HG03175 (cell line): Measurements from ENCODE around the gene PTDSS2.
"Not testable (repeated sequence)": the region's sequence is repeated elsewhere in the genome, so short reads cannot be mapped to it uniquely, and the experiment has no call there.

Source experiments
- ATAC-seq: cut with Tn5 transposase; IDR thresholded peaks from one replicate; pipeline ENCODE4 v1.9.1; 2021; ENCODE audit warnings: mild to moderate bottlenecking, moderate library complexity; ENCODE audit not compliant: unreplicated experiment

PTDSS2 gene

GRCh38 chr11:429931-430456 is 20.1 kb upstream of the PTDSS2 start:
- ATAC-seq: no peak

DNA sequence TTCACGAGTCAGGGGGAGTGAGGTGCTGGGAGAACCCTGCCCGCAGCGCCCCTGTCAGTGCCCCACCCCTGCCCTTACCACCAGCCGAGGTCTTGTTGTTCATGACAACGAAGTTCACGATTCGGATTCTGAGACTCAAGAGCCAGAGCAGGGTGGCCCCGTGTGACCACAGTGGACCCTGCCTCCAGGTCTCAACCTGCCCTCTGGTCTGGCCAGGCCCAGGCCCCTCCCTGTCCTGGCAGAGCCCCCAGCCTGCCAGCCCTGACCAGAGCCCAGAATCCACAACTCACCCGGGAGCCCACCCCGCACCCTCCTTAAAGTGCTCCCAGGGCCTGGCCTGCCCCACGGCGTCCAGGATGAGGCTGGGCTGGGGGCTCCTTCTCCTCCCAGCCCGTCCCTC is 18.2 kb upstream of the PTDSS2 start:
- no peak for ATAC-seq

DNA sequence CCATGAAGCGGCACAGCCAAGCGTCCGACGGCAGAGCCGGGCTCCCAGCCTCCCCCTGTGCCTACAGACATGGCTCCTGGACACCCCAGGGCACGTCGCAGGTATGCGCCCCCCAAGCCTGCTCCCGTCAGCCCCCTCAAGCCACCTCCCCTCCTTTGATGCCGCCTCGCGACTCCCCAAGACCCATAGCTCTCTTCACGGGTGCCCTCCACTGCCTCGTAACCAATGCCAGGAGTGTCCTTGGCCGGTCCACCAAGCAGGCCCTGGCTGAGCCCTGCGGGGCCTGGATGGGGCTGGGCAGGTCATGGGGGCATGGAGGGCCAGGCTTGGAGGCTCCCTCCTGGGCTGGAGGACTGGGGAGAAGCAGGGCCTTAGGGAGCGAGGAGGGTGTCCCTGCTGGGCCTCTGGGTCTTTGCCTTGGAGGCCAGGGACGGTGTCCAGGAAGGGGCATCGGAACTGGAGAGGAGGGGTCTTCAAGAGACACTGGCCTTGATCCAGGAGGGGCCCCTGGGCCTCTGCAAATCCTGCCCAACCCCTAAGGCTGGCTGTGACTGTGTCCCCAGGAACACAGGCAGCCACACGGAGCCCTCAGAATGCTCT is 17.5 kb upstream of the PTDSS2 start:
- no peak for ATAC-seq

DNA sequence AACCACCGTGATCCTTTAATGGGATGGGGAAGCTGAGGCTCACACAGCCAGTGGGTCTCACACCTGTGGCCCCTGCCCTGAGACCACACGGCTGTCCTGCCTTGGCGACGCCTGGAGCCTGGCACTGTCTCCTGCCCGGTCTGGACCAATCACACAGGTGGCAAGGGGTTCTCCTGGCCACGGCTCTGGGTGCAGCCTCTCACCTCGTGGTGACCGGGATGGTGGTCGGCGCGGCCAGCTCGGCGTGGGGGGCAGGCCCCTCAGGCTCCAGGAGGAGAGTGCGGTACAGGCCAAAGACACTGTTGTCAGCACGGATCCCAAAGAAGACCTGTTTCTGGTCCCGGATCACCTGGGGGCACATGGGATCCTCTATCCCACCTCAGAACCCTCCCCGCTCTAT is 17.0 kb upstream of the PTDSS2 start:
- ATAC-seq: no peak

DNA sequence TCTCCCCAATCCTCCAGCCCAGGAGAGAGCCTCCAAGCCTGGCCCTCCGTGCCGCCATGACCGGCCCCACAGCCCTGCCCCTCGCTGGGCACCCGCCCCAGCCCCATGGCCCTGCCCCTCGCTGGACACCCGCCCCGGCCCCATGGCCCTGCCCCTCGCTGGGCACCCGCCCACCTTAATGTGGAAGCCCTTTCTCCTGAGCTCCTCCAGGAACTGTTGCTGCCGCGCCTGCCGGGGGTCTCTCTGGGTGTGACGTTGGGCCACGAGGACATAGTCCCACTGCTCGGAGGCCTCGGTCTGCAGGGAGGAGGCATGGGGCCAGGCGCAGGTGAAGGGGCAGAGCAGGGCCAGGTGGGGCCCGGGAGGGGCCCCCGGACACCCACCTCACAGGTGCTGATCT is 16.4 kb upstream of the PTDSS2 start:
- no peak for ATAC-seq

DNA sequence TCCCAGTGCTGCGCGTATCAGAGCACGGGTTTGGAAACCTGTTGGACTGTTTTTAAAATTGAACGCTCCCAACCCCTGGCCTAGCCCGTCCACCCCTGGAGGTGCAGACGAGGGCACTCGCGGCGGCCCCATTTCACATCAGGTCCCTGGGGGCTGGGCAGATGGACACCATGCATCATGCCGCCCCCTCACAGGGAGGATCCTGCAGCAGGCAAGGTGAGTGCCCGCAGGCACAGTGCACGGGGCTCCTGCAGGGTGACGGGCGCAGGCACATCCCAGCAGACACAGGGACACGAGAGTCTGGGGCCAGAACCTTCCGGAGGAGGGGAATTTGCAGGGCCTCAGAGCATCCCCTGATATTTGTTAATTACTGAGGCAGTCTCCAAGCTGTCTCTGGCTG is 15.6 kb upstream of the PTDSS2 start:
- ATAC-seq: no peak

DNA sequence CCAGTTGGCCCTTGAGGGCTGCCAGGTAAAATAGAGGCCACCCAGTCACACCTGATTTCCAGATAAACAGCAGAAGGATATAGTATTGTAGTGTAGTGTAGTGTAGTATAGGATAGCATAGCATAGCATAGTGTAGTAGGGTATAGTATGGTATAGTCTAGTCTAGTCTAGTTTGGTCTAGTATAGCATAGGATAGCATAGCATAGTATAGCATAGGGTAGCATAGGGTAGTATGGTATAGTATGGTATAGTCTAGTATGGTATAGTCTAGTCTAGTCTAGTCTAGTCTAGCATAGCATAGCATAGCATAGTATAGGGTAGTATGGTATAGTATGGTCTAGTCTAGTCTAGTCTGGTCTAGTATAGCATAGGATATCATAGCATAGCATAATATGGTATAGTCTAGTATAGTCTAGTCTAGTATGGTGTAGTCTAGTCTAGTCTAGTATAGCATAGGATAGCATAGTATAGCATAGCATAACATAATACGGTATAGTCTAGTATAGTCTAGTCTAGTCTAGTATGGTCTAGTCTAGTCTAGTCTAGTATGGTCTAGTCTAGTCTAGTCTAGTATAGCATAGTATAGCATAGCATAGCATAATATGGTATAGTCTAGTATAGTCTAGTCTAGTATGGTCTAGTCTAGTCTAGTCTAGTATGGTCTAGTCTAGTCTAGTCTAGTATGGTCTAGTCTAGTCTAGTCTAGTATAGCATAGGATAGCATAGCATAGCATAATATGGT is 14.9 kb upstream of the PTDSS2 start:
- not testable (repeated sequence) for ATAC-seq

DNA sequence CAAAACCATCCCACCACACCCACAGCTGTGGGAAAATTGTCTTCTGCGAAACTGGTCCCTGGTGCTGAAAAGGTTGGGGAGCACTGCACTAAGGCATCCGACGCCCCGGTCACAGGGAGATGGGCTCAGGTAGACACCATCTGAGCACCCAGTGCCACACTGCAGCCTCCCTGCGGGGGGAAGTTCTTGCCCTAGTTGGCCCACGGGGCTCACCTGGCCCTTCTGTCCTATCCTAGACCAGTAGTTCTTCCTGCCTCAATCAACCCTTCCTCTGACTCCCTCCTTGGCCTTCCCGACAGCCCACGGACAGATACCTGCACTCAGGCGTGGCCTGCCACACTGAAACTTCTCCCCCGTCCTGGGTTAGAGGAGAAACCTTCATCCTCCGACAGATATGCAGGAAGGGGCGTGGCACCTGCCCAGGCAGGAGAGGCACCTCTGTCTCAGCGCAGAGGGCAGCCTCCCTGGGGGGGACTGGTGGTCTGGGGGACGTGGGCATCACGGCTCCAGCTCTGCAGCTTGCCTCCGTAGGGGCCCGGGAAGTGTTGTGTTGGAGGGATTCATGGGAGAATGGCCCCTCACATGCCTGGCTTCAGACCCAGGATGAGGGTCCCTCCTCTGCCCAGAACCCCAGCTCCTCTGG is 12.7 kb upstream of the PTDSS2 start:
- no peak for ATAC-seq

DNA sequence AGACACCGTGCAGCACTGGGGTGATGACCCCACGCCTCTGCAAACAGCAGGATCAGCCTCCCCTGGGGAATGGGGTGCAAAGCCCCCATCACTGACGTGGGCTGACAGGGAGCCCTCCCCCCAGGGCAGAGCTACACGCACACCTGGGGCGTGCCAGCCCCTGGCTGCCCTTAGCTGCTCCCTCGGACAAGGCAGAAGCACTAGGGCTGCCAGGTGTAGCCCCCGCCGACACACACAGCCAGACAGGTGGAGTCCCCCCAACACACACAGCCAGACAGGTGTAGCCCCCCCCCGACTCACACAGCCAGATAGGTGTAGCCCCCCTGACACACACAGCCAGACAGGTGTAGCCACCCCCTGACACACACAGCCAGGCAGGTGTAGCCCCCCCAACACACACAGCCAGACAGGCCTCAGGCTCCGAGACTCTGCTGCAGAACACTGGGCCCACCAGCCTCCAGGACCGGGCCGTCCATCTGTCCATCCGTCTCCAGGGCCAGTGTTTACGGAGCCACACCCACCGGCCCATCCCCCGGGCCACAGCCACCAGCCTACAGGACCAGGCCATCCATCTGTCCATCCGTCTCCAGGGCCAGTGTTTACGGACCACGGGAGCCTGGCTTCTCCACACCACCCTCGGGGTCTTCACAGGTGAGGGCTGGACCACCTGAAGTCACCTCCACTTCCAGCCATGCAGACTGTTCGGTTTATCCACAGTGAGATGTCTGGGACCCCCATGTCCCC is 11.8 kb upstream of the PTDSS2 start:
- no peak for ATAC-seq

GRCh38 chr11:439315-440064 is 10.6 kb upstream of the PTDSS2 start:
- no peak for ATAC-seq

- no peak for ATAC-seq
Observed at GRCh38 chr11:440065-441042, 9.7 kb upstream of the PTDSS2 start.

- no peak for ATAC-seq
Observed at GRCh38 chr11:441043-441417, 9.0 kb upstream of the PTDSS2 start.

GRCh38 chr11:441418-442274 is 8.4 kb upstream of the PTDSS2 start, which contains the start of gene ANO9:
Gene ANO9 (minus strand): TSS chr11:442011. CDS start chr11:441926, 85 bp downstream.
- ATAC-seq: no peak

DNA sequence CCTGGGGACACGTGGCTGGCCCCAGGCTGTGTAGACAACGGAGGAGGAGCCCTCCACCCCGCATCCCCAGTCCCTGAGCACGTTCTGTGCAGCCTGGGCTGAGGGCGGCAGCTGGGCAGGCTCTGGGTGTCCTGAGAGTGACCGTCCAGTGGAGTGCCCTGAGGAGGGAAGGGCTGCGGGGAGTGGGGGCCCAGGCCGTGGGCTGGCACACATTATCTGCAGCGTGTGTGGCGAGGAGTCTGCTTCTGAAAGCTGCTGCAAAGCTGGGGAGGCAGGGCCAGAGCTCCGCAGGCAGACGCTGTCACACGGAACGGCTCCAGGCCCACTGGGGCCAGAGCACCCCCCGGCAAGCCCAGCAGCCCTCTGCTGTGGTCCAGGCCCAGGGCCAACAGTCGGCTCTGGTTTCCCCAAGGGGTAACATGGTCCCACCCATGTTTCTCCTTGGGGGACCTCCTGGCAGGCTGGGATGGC is 7.4 kb upstream of the PTDSS2 start:
- ATAC-seq: no peak

GRCh38 chr11:443542-444199 is 6.4 kb upstream of the PTDSS2 start:
- ATAC-seq: no peak

DNA sequence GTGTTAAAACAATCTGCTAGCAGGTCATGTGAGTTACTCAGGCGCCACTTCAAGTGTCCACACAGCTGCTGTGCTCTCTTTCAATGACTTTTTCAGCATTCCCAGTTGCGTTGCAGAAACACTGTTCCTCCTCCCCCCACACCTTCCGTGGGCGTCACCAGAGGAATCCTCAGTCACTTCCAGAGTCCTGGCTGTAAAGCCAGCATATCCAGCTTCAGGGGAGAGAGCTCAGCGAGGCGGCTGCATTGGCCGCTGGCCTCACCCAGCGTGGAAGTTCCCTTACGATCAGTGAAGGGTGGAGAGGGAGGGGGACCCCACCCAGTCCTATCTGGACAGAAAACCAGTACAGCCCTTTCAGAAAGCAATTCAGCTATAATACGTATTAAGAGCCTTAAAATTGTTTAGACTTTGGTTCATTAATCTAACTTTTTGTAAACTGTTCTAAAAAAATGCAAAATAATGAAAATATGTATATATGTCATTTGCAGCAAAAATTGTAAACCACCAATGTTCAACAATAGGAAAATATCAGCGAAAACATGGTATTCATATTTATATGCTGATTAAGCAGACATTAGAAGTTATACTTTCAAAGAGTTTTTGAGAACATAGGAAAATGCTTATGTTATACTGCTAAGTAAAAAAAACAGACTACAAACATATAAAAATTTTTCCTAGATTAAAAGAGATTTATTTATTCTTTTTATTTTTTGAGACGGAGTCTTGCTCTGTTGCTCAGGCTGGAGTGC is 5.5 kb upstream of the PTDSS2 start:
- no peak for ATAC-seq
